ENCODE results near the gene RNASE3.
"Not testable (repeated sequence)": the region's sequence is repeated elsewhere in the genome, so short reads cannot be mapped to it uniquely, and the experiment has no call there.

RNASE3 gene

GRCh38 chr14:20891126-20891825, at the start of gene RNASE3:
RNASE3 (plus strand) TSS chr14:20891385; CDS start chr14:20891687, 302 bp downstream.
- not testable (repeated sequence) for DNase-seq

- DNase-seq, result no peak
Observed at GRCh38 chr14:20846560-20846959, 44.6 kb upstream of the RNASE3 start.

GRCh38 chr14:20848316-20848954, 42.8 kb upstream of the RNASE3 start:
- no peak for DNase-seq

- DNase-seq, result peak in 1 of 2 experiments; percentile 52
Observed at GRCh38 chr14:20848955-20849570, 42.1 kb upstream of the RNASE3 start.

GRCh38 chr14:20853042-20853441, 38.1 kb upstream of the RNASE3 start:
- no peak for DNase-seq

GRCh38 chr14:20855652-20856291, 35.4 kb upstream of the RNASE3 start:
- DNase-seq, result peak; percentile 29 to 67

- no peak for DNase-seq
Observed at GRCh38 chr14:20857207-20857606, 34.0 kb upstream of the RNASE3 start.

- DNase-seq, result peak in 1 of 2 experiments; percentile 74
Observed at GRCh38 chr14:20857630-20858261, 33.4 kb upstream of the RNASE3 start.

- DNase-seq, result no peak
Observed at GRCh38 chr14:20866194-20866593, 25.0 kb upstream of the RNASE3 start.

- DNase-seq, result no peak
Observed at GRCh38 chr14:20866963-20867362, 24.2 kb upstream of the RNASE3 start.

GRCh38 chr14:20873370-20874177, 17.6 kb upstream of the RNASE3 start:
- DNase-seq, result peak in 1 of 2 experiments; percentile 52

- DNase-seq, result no peak
Observed at GRCh38 chr14:20877016-20877415, 14.2 kb upstream of the RNASE3 start.

- DNase-seq, result no peak
Observed at GRCh38 chr14:20878695-20879094, 12.5 kb upstream of the RNASE3 start.

GRCh38 chr14:20881229-20881628, 10.0 kb upstream of the RNASE3 start:
- DNase-seq, result not testable (repeated sequence)

- not testable (repeated sequence) for DNase-seq
Observed at GRCh38 chr14:20882787-20883186, 8.4 kb upstream of the RNASE3 start.

GRCh38 chr14:20888411-20888810, 2.8 kb upstream of the RNASE3 start:
- DNase-seq, result not testable (repeated sequence)

- not testable (repeated sequence) for DNase-seq
Observed at GRCh38 chr14:20895322-20895721, 4.1 kb downstream of the RNASE3 start.

- no peak for DNase-seq
Observed at GRCh38 chr14:20904393-20905029, 13.3 kb downstream of the RNASE3 start.

GRCh38 chr14:20905676-20906075, 14.5 kb downstream of the RNASE3 start:
- DNase-seq, result no peak

GRCh38 chr14:20907214-20907613, 16.0 kb downstream of the RNASE3 start:
- no peak for DNase-seq

GRCh38 chr14:20910822-20911221, 19.6 kb downstream of the RNASE3 start:
- not testable (repeated sequence) for DNase-seq

All from NCI-H526 (cell line).